Placental epithelial cell (primary cell): ENCODE measurements around the gene HLA-G. TPM values are rescaled to one million over a fixed set of nuclear protein-coding genes. Genes with fewer than 3 reads are reported as not detected.

ENCODE experiments used
- small RNA-seq: library from RNA; depleted of rRNA; stranded (forward); fragments of <200 nt; gene quantifications from one replicate; pipeline ENCODE3, GENCODE V24; 2012
- total RNA-seq: library from RNA; depleted of rRNA; stranded (reverse); fragments of >200 nt; gene quantifications from 2 replicates; pipeline ENCODE4 v1.2.3, GENCODE V29; 2012

Gene HLA-G
- 1.8 and 4.7 TPM in 2 replicates for total RNA-seq

DNA sequence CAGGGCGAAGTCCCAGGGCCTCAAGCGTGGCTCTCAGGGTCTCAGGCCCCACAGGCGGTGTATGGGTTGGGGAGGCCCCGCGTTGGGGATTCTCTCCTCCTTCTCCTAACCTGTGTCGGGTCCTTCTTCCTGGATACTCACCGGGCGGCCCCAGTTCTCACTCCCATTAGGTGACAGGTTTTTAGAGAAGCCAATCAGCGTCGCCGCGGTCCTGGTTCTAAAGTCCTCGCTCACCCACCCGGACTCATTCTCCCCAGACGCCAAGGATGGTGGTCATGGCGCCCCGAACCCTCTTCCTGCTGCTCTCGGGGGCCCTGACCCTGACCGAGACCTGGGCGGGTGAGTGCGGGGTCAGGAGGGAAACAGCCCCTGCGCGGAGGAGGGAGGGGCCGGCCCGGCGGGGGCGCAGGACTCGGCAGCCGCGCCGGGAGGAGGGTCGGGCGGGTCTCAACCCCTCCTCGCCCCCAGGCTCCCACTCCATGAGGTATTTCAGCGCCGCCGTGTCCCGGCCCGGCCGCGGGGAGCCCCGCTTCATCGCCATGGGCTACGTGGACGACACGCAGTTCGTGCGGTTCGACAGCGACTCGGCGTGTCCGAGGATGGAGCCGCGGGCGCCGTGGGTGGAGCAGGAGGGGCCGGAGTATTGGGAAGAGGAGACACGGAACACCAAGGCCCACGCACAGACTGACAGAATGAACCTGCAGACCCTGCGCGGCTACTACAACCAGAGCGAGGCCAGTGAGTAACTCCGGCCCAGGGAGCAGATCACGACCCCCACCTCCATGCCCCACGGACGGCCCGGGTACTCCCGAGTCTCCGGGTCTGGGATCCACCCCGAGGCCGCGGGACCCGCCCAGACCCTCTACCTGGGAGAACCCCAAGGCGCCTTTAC, at the start of gene HLA-G:
HLA-G (plus strand) TSS at position 247 of the 892 bp plus-strand sequence; CDS start at position 267, 20 bp downstream.

Small RNA genes lying within 50 kb of the gene (small RNA-seq; reads per million reads assigned to genes)
- gene MICG = not detected

Other genes with a start within 250 kb of the HLA-G start
- gene OR2H2, start 242.7 kb upstream of the HLA-G start, total RNA-seq = not detected in 2 replicates
- 11.3 and 25.9 TPM in 2 replicates for gene GABBR1, start 194.6 kb upstream of the HLA-G start, total RNA-seq
- not detected in 2 replicates for gene MOG, start 170.7 kb upstream of the HLA-G start, total RNA-seq
- gene ZFP57, start 146.7 kb upstream of the HLA-G start, total RNA-seq = 1.6 TPM in 2 replicates
- gene HLA-F, start 104.4 kb upstream of the HLA-G start, total RNA-seq = 2.4 TPM in 2 replicates
- gene HLA-A, start 114.7 kb downstream of the HLA-G start, total RNA-seq = 122 and 177 TPM in 2 replicates
- 21.6 and 23.9 TPM in 2 replicates for gene POLR1H, start 233.4 kb downstream of the HLA-G start, total RNA-seq
- gene PPP1R11, start 239.4 kb downstream of the HLA-G start, total RNA-seq = 31.4 and 49.2 TPM in 2 replicates
- gene RNF39, start 247.9 kb downstream of the HLA-G start, total RNA-seq = 0.65 and 1.2 TPM in 2 replicates